Measurements from ENCODE around the gene NEUROG1. TPM values are rescaled to one million over a fixed set of nuclear protein-coding genes. Genes with fewer than 3 reads are reported as not detected.

NEUROG1 gene
- total RNA-seq, 2 experiments from 2014 or later: not detected

DNA sequence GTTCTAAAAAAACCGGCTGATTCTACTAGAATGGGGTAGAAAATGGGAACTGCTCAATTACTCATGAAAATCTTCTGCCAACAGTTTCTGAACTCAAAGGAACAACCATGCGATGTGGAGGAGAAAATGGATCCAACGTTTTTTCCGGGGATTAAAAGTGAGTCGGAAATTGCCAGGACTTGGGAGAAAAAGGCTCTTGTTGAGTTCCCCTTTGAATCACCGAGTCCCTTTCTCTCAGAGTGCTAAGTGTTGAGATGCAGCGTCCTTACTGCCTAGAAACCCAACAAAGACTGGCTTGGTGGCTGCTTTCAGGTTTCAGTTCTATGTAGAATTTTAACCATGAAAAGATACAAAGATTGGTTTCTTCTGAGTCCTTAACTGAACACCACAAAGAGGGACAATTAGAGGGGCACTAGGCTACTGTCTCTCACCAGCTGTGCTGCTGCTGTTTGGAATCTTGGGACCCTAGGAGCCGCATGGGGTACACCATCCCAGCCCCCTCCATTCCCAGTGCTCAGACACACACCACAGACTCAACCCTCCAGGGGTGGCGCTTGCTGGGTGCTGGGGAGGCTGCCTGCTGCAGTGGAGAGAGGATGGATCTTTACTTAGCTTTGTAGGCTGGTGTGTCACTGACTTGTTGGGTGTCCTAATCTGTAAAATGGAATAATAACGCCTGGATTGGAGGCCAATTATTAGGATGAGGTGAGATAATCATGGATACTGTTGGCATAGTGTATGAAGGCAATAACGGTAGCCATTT, 21.5 kb upstream of the NEUROG1 start:
- CTCF ChIA-PET: interaction anchor here (0.6 to 8.7 kb wide), 4 partner anchors 12 to 1012 kb away, joined by 3 to 79 read pairs (median 3); no protein-coding TSS in a partner anchor
- Mint-ChIP-seq H3K27ac (no peak overlapping the region), H3K4me1 (peaks cover 2% of the 10 kb centered on the region)

DNA sequence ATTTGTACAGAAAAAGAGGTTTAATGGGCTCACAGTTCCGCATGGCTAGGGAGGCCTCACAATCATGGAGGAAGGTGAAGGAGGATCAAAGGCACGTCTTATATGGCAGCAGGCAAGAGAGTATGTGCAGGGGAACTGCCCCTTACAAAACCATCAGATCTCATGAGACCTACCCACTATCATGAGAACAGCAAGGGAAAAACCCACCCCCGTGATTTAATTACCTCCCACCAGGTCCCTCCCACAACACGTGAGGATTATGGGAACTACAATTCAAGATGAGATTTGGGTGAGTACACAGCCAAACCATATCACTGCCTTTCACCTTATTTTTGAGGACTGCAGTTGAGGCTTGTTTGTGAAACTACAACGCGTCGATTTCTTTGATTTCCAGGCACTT, 20.9 kb upstream of the NEUROG1 start:
- H3K27me3 Mint-ChIP-seq: peaks cover 41% of the 10 kb centered on the region
- H3K27ac Mint-ChIP-seq: no peak overlapping the region
- no peaks in the 10 kb centered on the region for H3K9me3 Mint-ChIP-seq
- POLR2A ChIA-PET: no interaction called here
- no peaks in the 10 kb centered on the region for H3K36me3 Mint-ChIP-seq (ENCODE audit: low read depth)
- peaks cover 2% of the 10 kb centered on the region for H3K4me1 Mint-ChIP-seq
- CTCF ChIA-PET: interaction anchor here (8.7 to 9.9 kb wide), 3 partner anchors 9 to 100 kb away, joined by 79 to 211 read pairs (median 86); no protein-coding TSS in a partner anchor
- DNase-seq: no peak
- no peak overlapping the region for H3K4me3 Mint-ChIP-seq

More for the DNA sequence above, 21.5 kb upstream of the NEUROG1 start:
- Mint-ChIP-seq H3K4me3 (no peak overlapping the region), H3K9me3 (no peaks in the 10 kb centered on the region), H3K36me3 (ENCODE audit: low read depth) (no peaks in the 10 kb centered on the region), H3K27me3 (peaks cover 38% of the 10 kb centered on the region)
- POLR2A ChIA-PET: no interaction called here
- no peak for DNase-seq

DNA sequence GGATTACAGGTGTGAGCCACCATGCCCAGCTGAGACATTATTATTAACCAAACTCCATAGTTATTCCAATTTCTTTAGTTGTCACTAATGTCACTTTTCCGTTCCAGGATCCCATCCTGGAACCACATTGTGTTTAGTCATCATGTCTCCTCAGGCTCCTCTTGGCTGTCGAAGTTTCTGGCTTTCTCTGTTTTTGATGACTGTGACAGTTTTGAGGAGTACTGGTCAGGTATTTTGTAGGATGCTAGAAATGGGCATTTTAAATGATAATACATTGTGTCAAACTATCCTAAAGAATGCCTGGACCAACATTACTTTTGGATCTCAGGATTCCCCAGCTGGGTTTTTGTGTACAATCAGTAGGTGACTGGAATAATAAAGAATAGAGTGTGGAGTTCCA, 19.8 kb upstream of the NEUROG1 start:
- H3K27me3 Mint-ChIP-seq: peaks cover 40% of the 10 kb centered on the region
- no peak overlapping the region for H3K4me3 Mint-ChIP-seq
- ChIA-PET CTCF (interaction anchor here (8.7 to 9.9 kb wide), 3 partner anchors 10 to 99 kb away, joined by 79 to 211 read pairs (median 86); no protein-coding TSS in a partner anchor), POLR2A (no interaction called here)
- no peaks in the 10 kb centered on the region for H3K4me1 Mint-ChIP-seq
- no peak overlapping the region for H3K27ac Mint-ChIP-seq
- DNase-seq: no peak
- no peaks in the 10 kb centered on the region for H3K36me3 Mint-ChIP-seq (ENCODE audit: low read depth)
- no peaks in the 10 kb centered on the region for H3K9me3 Mint-ChIP-seq

DNA sequence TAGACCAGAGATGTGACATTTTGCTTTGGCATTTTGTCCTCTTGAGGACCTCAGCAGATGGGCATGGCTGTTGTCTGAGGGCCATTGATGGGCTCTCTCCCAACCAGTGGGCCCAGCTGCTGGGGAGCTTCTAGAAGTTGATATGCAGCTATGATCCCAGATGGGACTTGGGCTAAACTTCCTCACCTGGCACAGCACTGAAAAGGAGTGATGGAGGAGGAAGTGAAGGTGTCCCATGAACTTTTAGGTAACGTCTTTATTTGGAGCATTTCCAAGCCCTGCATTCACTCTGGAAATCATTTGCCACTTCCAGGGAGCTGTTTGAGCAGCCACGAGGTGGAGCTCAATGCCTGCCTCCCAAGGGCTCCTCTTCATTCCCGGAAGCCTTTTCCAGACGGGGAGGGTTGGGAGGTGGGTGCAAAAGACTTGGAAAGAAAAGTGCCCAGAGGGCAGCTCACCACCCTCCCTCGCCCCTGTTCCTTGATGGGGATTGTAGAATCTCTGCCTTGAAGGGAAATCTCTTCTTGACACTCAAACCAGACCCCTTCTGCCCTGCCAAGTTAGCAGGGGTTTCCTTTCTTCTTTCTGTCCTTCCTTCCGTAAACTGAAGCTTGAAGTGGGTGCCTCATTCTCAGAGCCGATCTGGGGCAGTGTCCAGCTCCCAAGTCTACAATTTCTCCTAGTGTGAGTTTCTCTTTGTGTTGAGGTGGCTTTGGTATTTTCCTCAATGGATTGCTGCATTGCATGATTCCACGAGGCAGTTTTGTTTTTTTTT, 18.1 kb upstream of the NEUROG1 start:
- Mint-ChIP-seq H3K36me3 (ENCODE audit: low read depth) (no peaks in the 10 kb centered on the region), H3K4me1 (no peaks in the 10 kb centered on the region), H3K27me3 (peaks cover 45% of the 10 kb centered on the region), H3K4me3 (no peak overlapping the region), H3K27ac (no peak overlapping the region), H3K9me3 (no peaks in the 10 kb centered on the region)
- CTCF ChIA-PET: interaction anchor here (0.9 to 9.9 kb wide), 6 partner anchors 8 to 97 kb away, joined by 4 to 211 read pairs (median 60); no protein-coding TSS in a partner anchor
- POLR2A ChIA-PET: interaction anchor here (0.8 to 1.9 kb wide), 2 partner anchors 12 to 87 kb away, joined by 3 to 4 read pairs; no protein-coding TSS in a partner anchor
- no peak for DNase-seq

DNA sequence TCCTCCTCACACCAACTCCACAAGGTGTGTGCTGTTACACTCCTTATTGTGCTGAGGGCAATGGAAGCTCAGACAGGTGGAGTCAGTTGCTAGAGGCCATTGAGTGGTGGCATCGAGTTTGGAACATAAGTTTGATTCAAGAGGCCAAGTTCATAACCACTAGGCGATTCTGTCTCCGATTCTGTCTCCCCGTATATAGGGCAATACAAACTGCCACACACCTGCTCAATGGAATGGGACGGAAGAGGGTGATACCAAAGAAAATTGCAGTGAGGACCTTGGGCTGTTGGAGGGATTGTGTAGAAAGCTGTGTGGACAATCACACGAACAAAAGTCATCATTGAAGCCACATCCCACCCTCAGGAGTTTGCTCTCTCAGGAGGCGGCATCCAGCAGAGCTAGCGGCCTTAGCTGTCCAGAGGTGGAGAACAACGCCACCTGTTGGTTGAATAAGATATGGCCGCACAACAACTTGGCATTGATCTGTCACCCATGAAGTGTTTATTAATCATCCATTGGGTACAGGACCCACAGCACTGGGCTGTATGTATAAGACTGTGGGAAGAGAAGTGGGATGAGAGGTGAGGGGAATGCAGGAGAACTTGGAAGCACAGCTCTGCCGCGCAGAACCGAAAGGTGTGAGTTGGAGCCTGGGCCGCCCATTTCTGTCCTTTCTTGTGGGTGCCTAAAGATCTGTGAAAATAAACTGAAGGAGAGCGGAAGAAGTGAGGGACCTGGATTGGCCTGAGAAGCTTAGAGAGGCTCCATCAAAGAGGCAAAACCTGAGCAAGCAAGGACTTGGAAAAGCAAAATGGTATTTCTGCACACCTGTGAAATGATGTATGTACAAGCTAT, 16.1 kb upstream of the NEUROG1 start:
- peak; percentile 68 for DNase-seq
- H3K4me1 Mint-ChIP-seq: no peaks in the 10 kb centered on the region
- H3K36me3 Mint-ChIP-seq (ENCODE audit: low read depth): no peaks in the 10 kb centered on the region
- no peak overlapping the region for H3K27ac Mint-ChIP-seq
- peaks cover 54% of the 10 kb centered on the region for H3K27me3 Mint-ChIP-seq
- ChIA-PET POLR2A (interaction anchor here (1.1 to 1.2 kb wide), 3 partner anchors 14 to 89 kb away, joined by 3 to 4 read pairs (median 4); no protein-coding TSS in a partner anchor), CTCF (interaction anchor here (1.0 to 9.9 kb wide), 14 partner anchors 7 to 280 kb away, joined by 3 to 211 read pairs (median 6); no protein-coding TSS in a partner anchor)
- no peak overlapping the region for H3K4me3 Mint-ChIP-seq
- H3K9me3 Mint-ChIP-seq: no peaks in the 10 kb centered on the region

DNA sequence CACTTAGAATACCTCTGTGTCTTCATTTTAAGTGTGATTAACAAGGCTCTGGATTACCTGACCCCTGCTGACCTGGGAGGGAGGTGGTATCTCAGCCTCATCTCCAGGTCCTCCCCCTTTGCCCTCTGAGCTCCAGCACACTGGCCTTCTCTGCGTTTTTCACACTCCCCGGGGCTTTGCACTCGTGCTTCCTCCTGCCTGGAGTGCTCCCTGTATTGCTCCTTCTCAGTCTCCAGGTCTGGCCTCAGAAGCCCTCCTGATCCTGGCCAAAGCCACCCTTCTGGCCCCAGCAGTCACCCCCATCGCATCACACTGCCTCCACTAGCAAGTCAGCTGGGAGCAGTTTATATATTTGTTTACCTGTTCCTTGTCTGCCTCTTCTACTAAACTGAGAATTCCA, 13.6 kb upstream of the NEUROG1 start:
- POLR2A ChIA-PET: no interaction called here
- CTCF ChIA-PET: interaction anchor here (1.2 to 9.9 kb wide), 7 partner anchors 9 to 93 kb away, joined by 3 to 211 read pairs (median 42); no protein-coding TSS in a partner anchor
- no peak for DNase-seq
- Mint-ChIP-seq H3K36me3 (ENCODE audit: low read depth) (no peaks in the 10 kb centered on the region), H3K4me1 (no peaks in the 10 kb centered on the region), H3K27ac (no peak overlapping the region), H3K27me3 (peaks cover 66% of the 10 kb centered on the region), H3K9me3 (no peaks in the 10 kb centered on the region), H3K4me3 (no peak overlapping the region)

DNA sequence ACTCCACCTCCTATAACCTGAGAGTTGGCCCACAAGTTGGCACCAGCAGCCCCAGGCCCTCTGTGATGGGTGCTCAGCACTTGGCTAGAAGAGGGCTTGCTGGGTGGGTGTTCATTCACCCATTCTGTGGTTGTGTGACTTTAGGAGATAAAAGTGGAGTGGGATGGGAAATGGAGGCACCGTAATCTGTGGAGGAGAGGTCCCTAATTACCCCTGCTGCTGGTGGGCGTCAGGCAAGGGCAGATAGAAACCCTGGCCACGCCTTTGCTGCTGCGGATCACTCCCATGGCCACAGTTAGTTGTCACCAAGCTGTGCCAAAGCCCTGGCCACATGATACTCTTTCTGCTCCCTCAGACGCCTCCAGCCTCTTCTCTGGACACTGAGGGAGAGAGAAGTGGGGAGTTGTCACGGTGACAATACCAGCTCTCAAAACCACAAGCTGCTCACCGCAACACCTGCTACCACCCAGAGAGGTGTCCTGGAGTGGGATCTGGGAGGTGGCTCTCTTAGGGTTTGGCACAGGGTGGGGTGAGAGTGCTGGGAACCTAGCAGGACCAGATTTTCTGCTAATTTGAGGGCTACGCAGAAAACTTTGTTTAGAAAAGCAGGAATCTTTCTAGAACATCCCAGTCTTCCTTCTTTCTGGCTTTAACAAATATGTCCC, 12.0 kb upstream of the NEUROG1 start:
- Mint-ChIP-seq H3K27ac (no peak overlapping the region), H3K36me3 (ENCODE audit: low read depth) (peaks cover 4% of the 10 kb centered on the region), H3K27me3 (peaks cover 72% of the 10 kb centered on the region), H3K9me3 (no peaks in the 10 kb centered on the region), H3K4me1 (peaks cover 10% of the 10 kb centered on the region), H3K4me3 (no peak overlapping the region)
- ChIA-PET POLR2A (no interaction called here), CTCF (interaction anchor here (1.5 to 9.9 kb wide), 3 partner anchors 13 to 83 kb away, joined by 5 to 211 read pairs (median 86); no protein-coding TSS in a partner anchor)
- DNase-seq: no peak

DNA sequence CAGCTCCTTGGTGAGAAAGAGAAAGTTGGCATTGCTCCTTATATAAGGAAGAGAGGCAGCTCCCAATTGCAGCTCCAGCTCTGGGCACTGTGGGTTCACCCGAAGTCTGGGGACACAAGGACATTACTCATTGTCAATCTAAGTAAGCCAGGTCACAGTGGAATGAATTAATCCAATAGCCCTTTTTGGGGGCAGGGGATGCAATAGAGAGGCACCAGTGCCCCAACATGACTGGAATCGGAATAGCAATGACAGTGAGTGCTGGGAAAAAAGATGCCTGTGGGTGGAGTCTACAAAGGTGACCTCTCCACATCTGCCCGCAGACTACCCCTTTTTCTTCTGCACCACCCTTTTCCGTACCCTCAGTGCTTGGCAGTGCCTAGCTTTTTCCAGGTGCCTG, 11.1 kb upstream of the NEUROG1 start:
- CTCF ChIA-PET: interaction anchor here (9.7 to 9.9 kb wide), 2 partner anchors 19 to 82 kb away, joined by 86 to 211 read pairs; no protein-coding TSS in a partner anchor
- Mint-ChIP-seq H3K27ac (no peak overlapping the region), H3K4me3 (no peak overlapping the region), H3K36me3 (ENCODE audit: low read depth) (peaks cover 4% of the 10 kb centered on the region), H3K9me3 (no peaks in the 10 kb centered on the region), H3K27me3 (peaks cover 78% of the 10 kb centered on the region), H3K4me1 (peaks cover 10% of the 10 kb centered on the region)
- no peak for DNase-seq
- POLR2A ChIA-PET: no interaction called here

DNA sequence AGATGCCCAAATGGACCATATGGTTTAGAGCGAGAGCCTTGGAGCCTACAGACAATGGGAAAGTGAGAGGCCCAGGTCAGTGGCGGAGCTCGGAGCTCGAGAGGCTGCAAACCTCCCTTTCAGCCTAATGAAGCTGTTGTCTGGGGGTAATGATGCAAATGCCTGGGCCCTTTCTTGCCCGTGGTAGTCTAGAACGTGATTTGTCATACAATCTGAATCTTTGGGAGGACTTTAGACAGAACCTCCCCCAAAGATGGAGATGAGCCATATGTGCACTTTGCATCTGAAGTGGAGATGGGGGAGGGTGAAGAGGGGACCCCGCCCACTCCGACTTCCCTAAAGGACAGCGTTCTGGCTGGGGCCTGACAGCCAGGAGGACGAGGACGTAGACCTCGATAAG, 10.3 kb upstream of the NEUROG1 start:
- ChIA-PET POLR2A (no interaction called here), CTCF (no interaction called here)
- H3K9me3 Mint-ChIP-seq: no peaks in the 10 kb centered on the region
- H3K4me3 Mint-ChIP-seq: no peak overlapping the region
- no peak for DNase-seq
- H3K27me3 Mint-ChIP-seq: peaks cover 84% of the 10 kb centered on the region
- H3K4me1 Mint-ChIP-seq: peaks cover 13% of the 10 kb centered on the region
- peaks cover 4% of the 10 kb centered on the region for H3K36me3 Mint-ChIP-seq (ENCODE audit: low read depth)
- no peak overlapping the region for H3K27ac Mint-ChIP-seq

DNA sequence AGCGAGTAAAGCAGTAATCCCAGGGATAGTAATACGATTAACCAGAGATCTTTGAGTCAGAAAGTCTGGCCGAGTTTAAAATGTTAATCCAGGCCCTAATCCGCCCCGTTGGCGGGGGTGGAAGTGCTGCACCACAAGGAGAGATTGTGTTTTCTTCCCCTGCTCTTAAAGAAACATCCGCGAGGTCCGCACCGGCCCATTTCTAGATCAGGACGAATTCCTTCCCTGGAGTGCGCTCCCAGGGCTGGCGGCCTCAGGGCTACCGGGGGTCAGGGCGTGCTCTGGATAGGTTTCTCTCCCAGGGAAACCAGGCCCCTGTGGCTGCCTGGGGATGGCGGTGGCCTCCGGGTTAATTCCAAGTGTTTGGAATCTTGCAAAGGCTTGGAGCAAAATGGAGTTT, 9.3 kb upstream of the NEUROG1 start:
- H3K36me3 Mint-ChIP-seq (ENCODE audit: low read depth): peaks cover 4% of the 10 kb centered on the region
- CTCF ChIA-PET: interaction anchor here (1.0 to 1.1 kb wide), 2 partner anchors 8 to 21 kb away, joined by 4 to 5 read pairs; no protein-coding TSS in a partner anchor
- H3K9me3 Mint-ChIP-seq: no peaks in the 10 kb centered on the region

DNA sequence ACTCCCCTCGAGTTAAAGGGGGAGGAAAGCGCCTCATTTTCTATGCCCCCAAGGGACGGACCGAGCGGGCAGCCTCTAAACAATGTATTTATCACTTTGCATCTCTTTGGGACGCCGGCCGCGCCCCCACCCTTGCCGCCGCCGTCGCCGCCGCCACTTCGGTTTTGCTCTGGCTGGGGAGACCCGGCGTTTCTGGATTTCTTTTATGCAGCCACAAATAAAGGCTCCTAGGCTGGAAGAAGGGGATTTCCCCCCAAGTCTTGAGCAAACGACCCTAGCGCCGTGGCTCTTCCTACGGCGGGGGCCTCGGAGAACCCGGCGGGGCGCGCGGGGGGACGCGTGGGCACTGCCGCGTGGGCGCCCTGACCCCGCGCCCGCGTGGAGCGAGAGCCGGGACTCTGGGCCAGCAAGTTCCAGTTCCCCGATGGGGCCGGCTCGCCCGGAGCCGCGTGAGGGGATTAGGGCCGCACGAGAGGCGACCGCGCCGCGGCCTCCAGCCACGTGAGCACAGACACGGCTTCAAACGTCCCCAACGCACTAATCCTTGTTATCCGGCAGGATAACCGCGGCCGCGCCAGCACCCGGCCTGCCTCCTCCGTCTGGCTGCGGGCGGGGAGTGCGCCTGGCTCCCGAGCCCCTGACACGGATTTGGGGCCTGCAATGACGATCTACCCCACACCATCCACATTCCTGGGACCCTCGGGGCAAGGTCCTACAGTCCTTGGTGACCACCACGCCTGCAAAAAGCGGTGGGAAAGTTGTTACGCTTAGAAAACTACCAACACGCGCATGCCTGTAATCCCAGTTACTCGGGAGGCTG, 7.9 kb upstream of the NEUROG1 start:
- DNase-seq: no peak
- CTCF ChIA-PET: interaction anchor here (0.8 to 3.4 kb wide), 6 partner anchors 7 to 86 kb away, joined by 4 to 17 read pairs (median 5); no protein-coding TSS in a partner anchor
- Mint-ChIP-seq H3K4me3 (peak overlapping the region; percentile 90), H3K9me3 (no peaks in the 10 kb centered on the region), H3K4me1 (peaks cover 13% of the 10 kb centered on the region), H3K36me3 (ENCODE audit: low read depth) (peaks cover 4% of the 10 kb centered on the region), H3K27me3 (peaks cover 90% of the 10 kb centered on the region), H3K27ac (no peak overlapping the region)
- POLR2A ChIA-PET: no interaction called here

More for the DNA sequence above, 9.3 kb upstream of the NEUROG1 start:
- Mint-ChIP-seq H3K27me3 (peaks cover 90% of the 10 kb centered on the region), H3K4me3 (peak overlapping the region; percentile 90), H3K4me1 (peaks cover 13% of the 10 kb centered on the region), H3K27ac (no peak overlapping the region)
- POLR2A ChIA-PET: no interaction called here
- DNase-seq: no peak

All from activated CD4-positive, alpha-beta memory T cell treated with anti-CD3 and anti-CD28 coated beads, Interleukin-2, amount 10 ng/mL, durations not matched to agents 7 days and 5 days (primary cell).